Measurements from ENCODE around the gene CACNG5.

DNA sequence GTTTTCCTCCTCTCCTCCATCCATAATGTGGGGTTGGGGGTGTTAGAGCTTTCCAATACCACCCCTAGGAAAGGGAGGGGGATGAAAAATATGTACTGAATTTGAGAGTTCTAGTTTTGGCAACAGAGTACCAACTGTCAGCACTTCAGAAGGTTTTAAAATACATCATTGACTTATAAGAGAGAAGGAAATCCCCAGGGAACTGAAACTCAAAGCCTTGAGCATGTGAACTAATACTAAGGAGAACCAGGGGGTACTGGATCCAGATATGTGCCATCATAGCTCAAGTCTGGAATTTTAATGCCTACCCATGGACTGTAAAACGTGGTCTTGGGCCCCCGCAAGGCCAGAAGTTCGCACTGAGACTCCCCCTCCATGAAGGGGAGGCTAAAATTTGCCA is 15.8 kb downstream of the CACNG5 start:
- TF ChIP-seq, protein P1, sequence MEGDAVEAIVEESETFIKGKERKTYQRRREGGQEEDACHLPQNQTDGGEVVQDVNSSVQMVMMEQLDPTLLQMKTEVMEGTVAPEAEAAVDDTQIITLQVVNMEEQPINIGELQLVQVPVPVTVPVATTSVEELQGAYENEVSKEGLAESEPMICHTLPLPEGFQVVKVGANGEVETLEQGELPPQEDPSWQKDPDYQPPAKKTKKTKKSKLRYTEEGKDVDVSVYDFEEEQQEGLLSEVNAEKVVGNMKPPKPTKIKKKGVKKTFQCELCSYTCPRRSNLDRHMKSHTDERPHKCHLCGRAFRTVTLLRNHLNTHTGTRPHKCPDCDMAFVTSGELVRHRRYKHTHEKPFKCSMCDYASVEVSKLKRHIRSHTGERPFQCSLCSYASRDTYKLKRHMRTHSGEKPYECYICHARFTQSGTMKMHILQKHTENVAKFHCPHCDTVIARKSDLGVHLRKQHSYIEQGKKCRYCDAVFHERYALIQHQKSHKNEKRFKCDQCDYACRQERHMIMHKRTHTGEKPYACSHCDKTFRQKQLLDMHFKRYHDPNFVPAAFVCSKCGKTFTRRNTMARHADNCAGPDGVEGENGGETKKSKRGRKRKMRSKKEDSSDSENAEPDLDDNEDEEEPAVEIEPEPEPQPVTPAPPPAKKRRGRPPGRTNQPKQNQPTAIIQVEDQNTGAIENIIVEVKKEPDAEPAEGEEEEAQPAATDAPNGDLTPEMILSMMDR (IDR thresholded peaks at IDR 0.05), result no peak
- no peak for TF ChIP-seq EZH2 (IDR thresholded peaks at IDR 0.05; ENCODE audit: borderline replicate concordance, insufficient read depth, low read depth, low read length, poor library complexity, severe bottlenecking)
